GM10266 (cell line): ENCODE measurements around the gene EPHA6.

Experiments
- DNase-seq: peaks from one replicate; pipeline ENCODE4 v3.0.0; 2012; ENCODE audit errors: extremely low spot score
- CTCF ChIP-seq: IDR thresholded peaks from 2 replicates; pipeline ENCODE4 v1.5.1; 2012; ENCODE audit warnings: mild to moderate bottlenecking, low read depth; ENCODE audit not compliant: control insufficient read depth, insufficient read depth; ENCODE audit errors: missing control alignments

EPHA6 gene

GRCh38 chr3:97161169-97161568 is 346.8 kb downstream of the EPHA6 start:
- DNase-seq = no peak
- no peak for TF ChIP-seq CTCF

- TF ChIP-seq CTCF = no peak
Measured at GRCh38 chr3:97177242-97177641, 362.8 kb downstream of the EPHA6 start.

GRCh38 chr3:97181704-97182103 is 367.3 kb downstream of the EPHA6 start:
- no peak for DNase-seq
- no peak for TF ChIP-seq CTCF

More at GRCh38 chr3:97177242-97177641, 362.8 kb downstream of the EPHA6 start:
- no peak for DNase-seq

- TF ChIP-seq CTCF = no peak
Measured at GRCh38 chr3:97187771-97188170, 373.4 kb downstream of the EPHA6 start.

GRCh38 chr3:97189835-97190234 is 375.4 kb downstream of the EPHA6 start:
- no peak for TF ChIP-seq CTCF
- DNase-seq = no peak

More at GRCh38 chr3:97187771-97188170, 373.4 kb downstream of the EPHA6 start:
- DNase-seq = no peak

GRCh38 chr3:97197083-97197482 is 382.7 kb downstream of the EPHA6 start:
- no peak for TF ChIP-seq CTCF
- no peak for DNase-seq

- no peak for DNase-seq
Measured at GRCh38 chr3:97197830-97198229, 383.4 kb downstream of the EPHA6 start.

More at GRCh38 chr3:97197830-97198229, 383.4 kb downstream of the EPHA6 start:
- no peak for TF ChIP-seq CTCF
